GM18517 (cell line): ENCODE measurements around the gene SDK2.

Source experiments
- ATAC-seq: cut with Tn5 transposase; IDR thresholded peaks from one replicate; pipeline ENCODE4 v1.9.1; 2021; ENCODE audit warnings: mild to moderate bottlenecking, moderate library complexity; ENCODE audit not compliant: unreplicated experiment

Gene SDK2

GRCh38 chr17:73559532-73559931, 84.7 kb downstream of the SDK2 start:
- no peak for ATAC-seq

DNA sequence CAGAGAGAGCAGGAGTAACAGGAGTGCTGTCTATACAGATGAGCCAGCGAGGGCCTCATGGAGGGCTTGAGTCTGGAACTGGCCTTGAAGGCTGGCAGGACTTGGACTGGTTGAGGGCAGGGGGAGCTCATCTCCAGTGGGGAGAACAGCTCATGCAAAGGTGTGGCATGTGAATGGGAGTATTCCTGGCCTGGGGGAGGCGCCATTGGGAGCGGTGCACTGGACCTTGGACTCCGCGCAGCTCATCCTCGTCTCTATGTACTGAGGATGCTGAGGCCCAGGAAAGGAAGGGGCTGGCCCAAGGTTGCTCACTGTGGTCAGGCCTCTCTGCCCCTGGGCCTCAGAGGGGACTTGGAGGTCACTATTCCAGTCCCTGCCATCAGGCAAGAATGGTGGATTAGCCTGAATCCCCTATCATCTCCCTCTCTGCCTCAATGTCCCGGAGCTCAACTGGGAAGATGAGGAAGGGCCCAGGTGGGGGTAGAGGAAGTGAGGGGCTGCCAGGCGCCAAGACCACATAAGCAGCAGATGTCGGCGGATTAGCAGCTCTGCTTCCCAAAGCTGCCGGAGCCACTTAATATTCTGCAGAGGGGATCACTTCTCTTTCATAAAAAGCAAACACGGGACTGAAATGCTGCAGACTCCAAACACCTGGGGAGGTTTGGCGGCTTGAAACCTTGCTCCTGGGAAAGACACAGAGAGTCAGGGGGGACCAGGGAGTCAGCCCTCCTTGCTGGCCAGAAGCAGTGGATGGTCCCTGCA, 88.9 kb downstream of the SDK2 start:
- no peak for ATAC-seq

DNA sequence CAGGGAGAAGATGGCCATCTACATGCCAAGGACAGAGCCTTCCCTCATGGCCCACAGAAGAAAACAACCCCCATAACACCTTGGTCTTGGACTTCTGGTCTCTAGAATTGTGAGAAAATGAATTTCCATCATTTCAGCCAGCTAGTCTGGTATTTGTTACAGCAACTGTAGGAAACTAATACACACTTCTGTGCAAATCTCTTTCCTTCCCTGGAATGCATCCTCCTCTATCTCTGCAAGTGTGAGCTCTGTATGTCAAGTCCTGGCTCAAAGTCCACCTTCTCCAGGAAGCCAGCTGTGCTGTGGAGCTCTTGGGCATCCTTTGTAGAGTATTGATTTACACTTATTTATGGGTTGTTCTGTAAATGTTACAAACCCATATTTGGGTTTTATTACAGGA, 89.7 kb downstream of the SDK2 start:
- ATAC-seq: no peak

GRCh38 chr17:73553311-73553710, 90.9 kb downstream of the SDK2 start:
- no peak for ATAC-seq

- ATAC-seq: no peak
Observed at GRCh38 chr17:73552300-73553048, 91.8 kb downstream of the SDK2 start.

DNA sequence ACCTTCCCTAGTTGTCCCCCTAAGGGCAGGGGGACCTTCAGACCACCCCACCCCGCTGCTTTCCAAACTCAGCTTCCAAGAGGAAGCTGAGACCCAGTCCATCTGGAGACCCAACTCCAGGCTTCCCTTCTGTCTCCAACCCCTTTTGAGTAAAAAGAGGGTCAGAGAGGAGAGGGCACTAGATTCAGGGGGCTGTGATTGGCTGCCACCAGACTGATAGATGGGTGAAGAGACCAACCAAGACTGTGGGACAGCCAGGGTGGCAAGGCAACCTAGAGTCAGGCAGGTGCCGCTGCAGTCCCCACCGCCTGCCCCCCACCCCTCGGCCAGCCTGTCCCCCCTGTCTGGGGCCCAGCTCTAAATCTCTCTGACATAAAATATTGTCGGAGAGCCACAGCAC, 92.5 kb downstream of the SDK2 start:
- no peak for ATAC-seq

DNA sequence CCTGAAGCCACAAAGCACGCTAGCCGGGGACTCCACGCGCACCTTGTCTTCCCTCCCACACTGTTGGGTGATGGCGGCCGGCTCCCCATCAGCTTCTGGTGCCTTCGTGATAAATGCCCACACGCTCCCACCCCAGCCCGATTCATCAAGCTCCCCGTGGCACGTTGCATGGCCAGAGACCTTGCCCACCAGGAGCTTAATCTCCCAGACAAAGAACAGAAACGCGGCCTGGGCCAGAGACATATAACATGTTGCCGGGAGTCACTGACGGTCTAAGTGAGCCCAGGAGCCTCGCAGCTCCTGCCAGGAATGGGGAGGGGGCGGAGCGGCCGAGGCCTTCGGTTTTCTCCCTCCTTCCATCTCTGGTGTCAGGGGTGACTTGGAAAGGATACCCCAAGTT, 93.1 kb downstream of the SDK2 start:
- no peak for ATAC-seq

DNA sequence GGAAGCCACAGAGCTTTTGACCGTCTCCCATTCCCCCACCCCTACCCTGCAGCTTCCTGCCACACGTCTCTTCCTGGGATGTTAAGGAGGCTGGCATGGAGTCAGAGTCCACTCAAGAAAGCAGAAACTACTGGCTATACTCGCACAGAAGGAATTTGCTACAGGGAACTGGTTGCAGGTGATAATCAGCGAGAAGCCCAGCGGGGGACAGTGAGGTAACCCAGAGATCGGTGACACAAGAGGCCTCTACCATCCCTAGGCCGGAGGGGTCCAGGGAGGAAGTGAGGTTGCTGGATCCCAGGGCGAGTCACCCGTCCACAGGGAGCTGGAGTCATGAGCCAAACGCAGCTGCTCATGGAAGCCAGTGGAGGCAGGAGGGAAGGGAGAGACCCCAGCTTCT, 93.7 kb downstream of the SDK2 start:
- no peak for ATAC-seq

- ATAC-seq: no peak
Observed at GRCh38 chr17:73549841-73550430, 94.3 kb downstream of the SDK2 start.

- ATAC-seq: no peak
Observed at GRCh38 chr17:73548620-73549311, 95.5 kb downstream of the SDK2 start.

GRCh38 chr17:73547790-73548189, 96.5 kb downstream of the SDK2 start:
- no peak for ATAC-seq

DNA sequence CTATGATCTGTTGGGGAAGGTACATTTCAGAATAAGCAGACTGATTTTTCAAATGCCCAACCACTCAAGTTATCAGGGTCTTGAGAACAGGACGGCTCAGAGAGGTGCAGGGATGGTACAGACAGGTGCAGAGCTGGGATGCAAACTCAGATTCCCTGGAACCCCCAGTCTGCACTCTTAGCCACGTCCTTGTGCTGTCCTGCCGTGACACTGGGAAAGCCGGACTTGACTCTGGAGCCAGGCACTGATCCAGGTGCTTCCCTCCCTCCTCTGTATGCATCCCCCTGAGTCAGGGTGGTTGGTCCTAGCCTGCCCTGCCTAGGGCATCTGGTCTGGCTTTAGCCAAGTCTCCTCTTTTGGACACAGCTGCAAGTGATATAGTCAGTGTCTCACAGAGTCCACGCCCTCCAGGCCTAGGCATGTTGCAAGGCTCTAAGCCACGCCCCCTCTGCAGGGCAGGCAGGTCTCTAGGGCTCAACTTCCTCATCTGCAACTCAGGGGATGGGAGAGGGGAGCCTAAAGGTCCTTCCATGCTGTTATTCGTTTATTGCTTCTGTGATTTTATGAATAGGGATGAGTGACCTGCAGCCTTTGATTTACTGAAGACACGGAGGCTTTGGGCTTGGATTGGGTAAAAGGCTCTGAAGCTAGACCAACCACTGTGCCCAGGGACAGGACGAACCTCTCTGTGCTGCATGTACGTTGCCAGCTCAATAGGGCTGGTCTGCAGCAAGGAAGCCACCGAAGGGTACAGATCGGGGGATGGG, 97.3 kb downstream of the SDK2 start:
- no peak for ATAC-seq

DNA sequence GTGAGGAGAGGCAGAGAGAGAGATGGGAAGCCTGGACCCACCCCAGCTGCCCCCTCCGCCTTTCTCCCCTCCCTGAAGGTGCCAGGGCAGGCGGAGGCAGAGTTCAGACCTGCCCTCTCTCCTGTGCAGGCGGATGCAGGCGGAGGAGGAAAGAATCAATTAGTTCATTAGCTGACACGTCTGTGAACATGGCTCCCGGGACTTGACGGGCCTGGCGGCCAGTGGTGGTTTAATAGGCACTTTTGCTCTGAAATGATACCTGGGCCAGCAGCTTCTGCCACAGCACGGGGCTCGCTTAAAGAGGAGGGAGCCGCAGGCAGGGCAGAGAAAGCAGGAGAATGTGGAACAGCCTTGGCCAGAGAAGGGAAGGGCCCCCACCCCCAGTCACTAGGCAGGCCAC, 98.1 kb downstream of the SDK2 start:
- ATAC-seq: no peak

- no peak for ATAC-seq
Observed at GRCh38 chr17:73545109-73546032, 98.9 kb downstream of the SDK2 start.

DNA sequence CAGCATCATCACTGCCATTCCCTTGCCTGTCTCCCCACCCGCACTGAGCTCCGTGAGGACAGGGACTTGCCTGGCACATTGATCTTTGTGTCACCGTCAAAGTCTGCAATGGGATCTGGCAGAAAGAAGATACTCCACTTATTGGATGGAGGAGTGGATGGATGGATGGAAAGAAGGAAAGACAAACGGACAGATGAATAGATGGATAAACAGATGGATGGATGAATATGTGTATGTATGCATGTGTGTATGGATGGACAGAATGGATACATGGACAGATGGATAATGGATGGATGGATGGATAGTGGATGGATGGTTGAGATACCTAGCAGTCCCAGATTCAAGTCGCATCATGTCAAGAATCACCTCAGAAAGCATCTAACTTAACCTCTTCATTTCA, 99.9 kb downstream of the SDK2 start:
- ATAC-seq: no peak

- ATAC-seq: no peak
Observed at GRCh38 chr17:73542323-73542722, 101.9 kb downstream of the SDK2 start.

DNA sequence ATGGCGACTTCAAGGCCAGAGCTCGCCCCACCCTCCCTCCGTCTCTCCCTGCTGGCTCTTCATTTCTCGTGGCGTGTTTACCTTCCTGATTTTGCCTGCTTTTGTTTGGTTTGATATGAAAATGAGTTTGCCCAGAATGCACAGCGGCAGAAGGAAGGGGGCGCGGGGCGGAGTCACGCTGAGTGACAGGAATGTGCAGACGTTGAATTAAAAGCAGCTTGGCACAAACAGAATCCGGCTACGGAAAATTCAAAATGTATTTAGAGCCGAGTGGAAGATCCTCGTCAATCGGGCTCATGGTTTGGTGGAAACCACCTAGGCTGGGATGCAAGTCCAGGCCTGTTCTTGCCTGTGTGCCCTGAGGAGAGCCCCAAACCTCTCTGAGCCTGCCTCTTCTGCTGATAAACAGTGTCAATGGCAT, 102.7 kb downstream of the SDK2 start:
- ATAC-seq: no peak

GRCh38 chr17:73541111-73541510, 103.1 kb downstream of the SDK2 start:
- no peak for ATAC-seq

DNA sequence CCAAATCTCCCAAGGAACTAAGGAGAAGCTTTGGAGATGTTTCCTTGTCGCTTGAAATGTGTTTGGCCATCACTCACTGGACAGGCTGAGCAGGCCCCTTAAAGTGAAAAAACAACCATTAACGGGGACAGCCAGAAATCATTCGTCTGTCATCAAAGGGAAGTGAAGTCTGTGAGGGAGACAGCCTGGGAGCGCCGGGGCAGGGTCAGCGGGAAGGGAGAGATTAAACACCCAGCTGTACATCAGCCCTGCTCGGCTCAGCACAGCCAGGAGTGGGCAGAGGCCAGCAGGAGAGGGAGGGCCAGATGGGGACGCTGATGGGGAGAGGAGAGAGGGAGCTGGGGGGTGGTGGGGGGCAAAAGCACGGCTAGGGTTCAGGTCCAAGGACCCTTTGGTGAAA, 105.1 kb downstream of the SDK2 start:
- no peak for ATAC-seq

GRCh38 chr17:73538445-73538844, 105.8 kb downstream of the SDK2 start:
- ATAC-seq: no peak
